Vagina (tissue), 2 donors: Measurements from ENCODE around the gene EFCAB6. TPM values are rescaled to one million over a fixed set of nuclear protein-coding genes. Genes with fewer than 3 reads are reported as not detected.

Source experiments
- DNase-seq, 2 donors: peaks; one replicate each; pipeline ENCODE4 v3.0.0-alpha.2; 2017; ENCODE audit errors: extremely low spot score in 2 of 2
- H3K27ac ChIP-seq: fragments of 200-600 bp; sonication (generic); one replicate; pipeline ENCODE4 v1.5.1; 2019
- H3K27me3 ChIP-seq: fragments of 200-600 bp; sonication (generic); one replicate; pipeline ENCODE4 v1.5.1; 2019
- H3K36me3 ChIP-seq, 2 donors: fragments of 200-600 bp; sonication (generic); one replicate each; pipeline ENCODE4 v1.5.1; 2017 to 2019
- H3K4me1 ChIP-seq: fragments of 200-600 bp; sonication (generic); one replicate; pipeline ENCODE4 v1.5.1; 2019
- H3K4me3 ChIP-seq, 2 donors: fragments of 200-600 bp; sonication (generic); 1 replicate in 1 of 2; 2 replicates in 1 of 2; pipeline ENCODE4 v1.5.1; 2016 to 2019
- H3K9me3 ChIP-seq: fragments of 200-600 bp; sonication (generic); one replicate; pipeline ENCODE4 v1.5.1; 2019
- CTCF ChIP-seq, 3 experiments: fragments of 450-650 bp in 2 of 3; fragments of 200-600 bp in 1 of 3; sonication (generic) in 1 of 3; IDR thresholded peaks; one replicate each; pipeline ENCODE4 v1.5.1; 2017 to 2019; ENCODE audit warnings: antibody characterized with exemption in 3 of 3, mild to moderate bottlenecking in 2 of 3, moderate library complexity in 2 of 3
- POLR2A ChIP-seq, 2 donors: fragments of 450-650 bp; IDR thresholded peaks; one replicate each; pipeline ENCODE4 v1.6.1; 2017; ENCODE audit warnings: antibody characterized with exemption in 2 of 2, mild to moderate bottlenecking in 2 of 2, moderate library complexity in 2 of 2
- POLR2AphosphoS5 ChIP-seq, 2 donors: sonication (generic); formaldehyde crosslinking; IDR thresholded peaks; one replicate each; pipeline ENCODE4 v1.9.0; 2017; ENCODE audit warnings: antibody characterized with exemption in 2 of 2, mild to moderate bottlenecking in 2 of 2, low read depth in 1 of 2; ENCODE audit not compliant: insufficient read depth in 1 of 2
- intact Hi-C: fragments of 100-400 bp; cut with DNase I; formaldehyde crosslinking; loops from one replicate; pipeline ENCODE4 v1.15.1; 2023
- total RNA-seq: library from RNA; depleted of rRNA; stranded (reverse); fragments of >200 nt; gene quantifications from one replicate; pipeline ENCODE4 v1.2.3, GENCODE V29; 2016

Gene EFCAB6
- total RNA-seq, 1 donor from 2014 or later = 1.7 TPM

GRCh38 chr22:43583501-43583900 lies 228.6 kb downstream of the EFCAB6 start:
- TF ChIP-seq CTCF (IDR thresholded peaks at IDR 0.05) = no peak
- TF ChIP-seq POLR2A (IDR thresholded peaks at IDR 0.05) = no peak
- TF ChIP-seq POLR2AphosphoS5 (IDR thresholded peaks at IDR 0.05; ENCODE audit: insufficient read depth in 1 of 2, low read depth in 1 of 2) = no peak

GRCh38 chr22:43582394-43582793 lies 229.7 kb downstream of the EFCAB6 start:
- TF ChIP-seq POLR2A (IDR thresholded peaks at IDR 0.05) (no peak), POLR2AphosphoS5 (IDR thresholded peaks at IDR 0.05; ENCODE audit: insufficient read depth in 1 of 2, low read depth in 1 of 2) (no peak), CTCF (IDR thresholded peaks at IDR 0.05) (no peak)
- Histone ChIP-seq H3K9me3 (no peaks in the 10 kb centered on the region), H3K4me3 (no peak overlapping the region), H3K4me1 (no peaks in the 10 kb centered on the region), H3K27ac (no peak overlapping the region), H3K27me3 (no peaks in the 10 kb centered on the region), H3K36me3 (no peaks in the 10 kb centered on the region)
- no peak for DNase-seq
- intact Hi-C loops = no loop called here

More at GRCh38 chr22:43583501-43583900, 228.6 kb downstream of the EFCAB6 start:
- no peak for DNase-seq
- H3K36me3 ChIP-seq = no peaks in the 10 kb centered on the region
- no peak overlapping the region for H3K27ac ChIP-seq
- no peaks in the 10 kb centered on the region for H3K4me1 ChIP-seq
- no peaks in the 10 kb centered on the region for H3K9me3 ChIP-seq
- no peak overlapping the region for H3K4me3 ChIP-seq
- H3K27me3 ChIP-seq = no peaks in the 10 kb centered on the region
- intact Hi-C loops = no loop called here

- no peaks in the 10 kb centered on the region for H3K27me3 ChIP-seq
- intact Hi-C loops = no loop called here
- no peak overlapping the region for H3K4me3 ChIP-seq
- H3K4me1 ChIP-seq = no peaks in the 10 kb centered on the region
- H3K9me3 ChIP-seq = no peaks in the 10 kb centered on the region
- no peaks in the 10 kb centered on the region for H3K36me3 ChIP-seq
- no peak for TF ChIP-seq POLR2AphosphoS5 (IDR thresholded peaks at IDR 0.05; ENCODE audit: insufficient read depth in 1 of 2, low read depth in 1 of 2)
- H3K27ac ChIP-seq = no peak overlapping the region
- no peak for DNase-seq
These were observed 231.8 kb downstream of the EFCAB6 start for GRCh38 chr22:43580271-43580750.

GRCh38 chr22:43574738-43575137 lies 237.4 kb downstream of the EFCAB6 start:
- H3K27ac ChIP-seq = no peak overlapping the region
- H3K9me3 ChIP-seq = no peaks in the 10 kb centered on the region
- DNase-seq = no peak
- intact Hi-C loops = no loop called here
- TF ChIP-seq CTCF (IDR thresholded peaks at IDR 0.05) (no peak), POLR2A (IDR thresholded peaks at IDR 0.05) (no peak), POLR2AphosphoS5 (IDR thresholded peaks at IDR 0.05; ENCODE audit: insufficient read depth in 1 of 2, low read depth in 1 of 2) (no peak)
- no peaks in the 10 kb centered on the region for H3K36me3 ChIP-seq
- no peak overlapping the region for H3K4me3 ChIP-seq
- no peaks in the 10 kb centered on the region for H3K27me3 ChIP-seq
- H3K4me1 ChIP-seq = no peaks in the 10 kb centered on the region

GRCh38 chr22:43572710-43573109 lies 239.4 kb downstream of the EFCAB6 start:
- no peak for DNase-seq
- Histone ChIP-seq H3K9me3 (no peaks in the 10 kb centered on the region), H3K4me1 (no peaks in the 10 kb centered on the region), H3K27ac (no peak overlapping the region), H3K36me3 (no peaks in the 10 kb centered on the region), H3K4me3 (no peak overlapping the region), H3K27me3 (no peaks in the 10 kb centered on the region)
- intact Hi-C loops = no loop called here
- TF ChIP-seq CTCF (IDR thresholded peaks at IDR 0.05) = no peak
- TF ChIP-seq POLR2A (IDR thresholded peaks at IDR 0.05) = no peak
- TF ChIP-seq POLR2AphosphoS5 (IDR thresholded peaks at IDR 0.05; ENCODE audit: insufficient read depth in 1 of 2, low read depth in 1 of 2) = no peak
